Activated T-helper 9 cell treated with anti-CD3 and anti-CD28 coated beads, Interleukin-2, amount 50 U/mL, for 16 hours (primary cell): ENCODE data around the gene ITGA11.
"Not testable (repeated sequence)": the region's sequence is repeated elsewhere in the genome, so short reads cannot be mapped to it uniquely, and the experiment has no call there.

Experiments used
- DNase-seq: peaks from one replicate; pipeline ENCODE4 v3.0.0-alpha.2; 2020; ENCODE audit warnings: low read depth

Gene ITGA11

DNA sequence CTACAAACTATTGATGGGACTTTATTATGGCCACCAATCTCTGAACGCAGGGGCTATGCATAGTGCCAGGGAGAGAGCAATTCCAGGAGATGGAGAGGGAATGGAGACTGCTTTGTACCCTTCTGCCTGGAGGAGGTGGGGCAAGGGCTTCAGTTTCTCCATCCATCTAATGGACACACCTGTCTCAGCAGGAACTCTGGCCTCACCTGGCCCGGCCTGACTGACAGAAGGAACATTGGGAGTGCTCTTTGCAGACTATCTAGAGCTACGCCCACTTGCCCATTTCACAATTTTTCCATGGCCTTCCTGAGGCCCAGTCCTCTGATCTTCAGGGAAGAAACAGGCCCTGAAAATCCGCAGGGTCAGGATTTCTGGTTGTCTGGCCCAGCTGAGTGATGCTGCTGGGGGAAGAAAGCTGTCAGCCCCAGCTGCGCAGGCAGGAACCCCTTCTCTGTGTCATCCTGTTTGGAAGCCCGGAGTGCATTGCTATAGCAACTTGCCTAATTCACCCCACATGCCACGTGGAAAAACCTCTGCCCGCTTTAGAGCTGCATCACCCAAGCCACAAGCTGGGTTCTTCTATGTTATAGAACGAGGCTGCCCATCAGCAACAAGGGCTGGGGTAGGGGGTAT lies 6.4 kb downstream of the ITGA11 start:
- no peak for DNase-seq

DNA sequence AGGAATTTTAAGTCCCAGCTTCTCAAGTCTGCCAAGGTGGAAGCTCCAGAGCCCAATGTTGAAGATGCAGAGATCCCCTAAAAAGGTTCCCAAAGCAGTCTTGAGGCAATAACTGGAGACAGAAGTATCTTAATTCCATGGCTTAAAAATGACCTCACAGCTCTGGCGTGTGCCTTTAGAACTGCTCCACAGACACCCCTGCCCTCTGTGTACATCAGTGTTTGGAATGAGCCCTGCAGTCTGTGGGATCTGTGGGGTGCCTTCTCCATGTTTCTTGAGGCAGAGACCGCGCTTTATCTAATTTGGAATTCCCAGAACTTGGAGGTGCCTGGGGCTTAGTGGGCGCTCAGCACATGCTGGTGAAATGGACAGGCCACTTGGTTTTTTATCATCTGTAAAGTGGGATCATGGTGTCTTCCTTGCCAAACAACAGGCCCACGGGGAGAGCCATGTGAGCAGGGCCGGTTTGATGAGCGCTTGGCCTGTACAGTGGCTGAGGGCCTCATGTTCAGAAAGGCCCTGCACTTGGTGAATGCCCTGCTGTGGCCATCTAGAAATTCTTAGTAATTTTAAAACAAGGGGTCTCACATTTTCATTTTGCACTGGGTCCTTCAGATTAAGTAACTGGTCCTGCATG lies 7.1 kb downstream of the ITGA11 start:
- no peak for DNase-seq

DNA sequence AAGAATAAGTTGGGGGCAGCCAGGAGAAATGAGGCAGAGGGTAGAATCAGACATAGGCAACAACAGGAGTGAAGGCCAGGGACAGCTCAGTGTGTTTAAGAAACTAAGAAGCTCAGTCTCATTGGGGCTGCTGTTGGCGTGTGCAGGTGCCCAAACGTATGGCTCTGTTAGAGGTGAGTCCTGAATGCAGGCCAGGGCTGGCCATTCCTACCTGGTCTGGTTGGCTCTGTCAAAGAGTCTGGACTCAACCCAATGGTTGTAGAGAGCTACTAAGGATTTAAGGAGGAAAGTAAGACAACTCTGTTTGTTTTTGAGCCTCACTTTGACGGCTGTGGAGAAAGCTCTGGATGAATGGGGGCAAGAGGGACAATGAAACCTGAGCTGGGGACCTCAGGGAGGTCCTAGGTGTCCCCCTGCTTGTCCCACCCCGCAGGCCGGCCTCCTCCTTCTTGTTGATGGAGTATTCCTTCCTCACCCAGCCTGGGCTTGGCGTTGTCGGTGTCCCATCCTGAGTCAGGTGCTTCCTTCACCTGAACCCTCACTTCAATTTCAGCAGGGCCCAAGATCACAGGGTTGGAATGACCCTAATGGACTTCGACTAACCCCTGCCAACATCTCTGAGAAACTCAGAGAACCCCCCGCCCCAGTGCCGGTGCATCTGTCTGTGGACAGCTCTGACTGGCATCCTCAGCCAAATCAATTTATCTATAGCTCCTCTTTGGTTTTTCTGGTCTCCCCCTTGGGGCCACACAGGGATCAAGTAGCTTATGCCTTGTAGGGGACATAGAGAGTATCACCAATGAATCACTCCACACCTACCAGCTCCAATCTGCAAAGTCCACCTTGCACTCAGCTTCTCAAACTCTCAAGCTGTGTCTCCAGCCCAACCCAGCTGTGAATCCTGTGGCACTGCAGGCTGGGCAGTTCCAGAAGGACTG lies 8.3 kb downstream of the ITGA11 start:
- no peak for DNase-seq

DNA sequence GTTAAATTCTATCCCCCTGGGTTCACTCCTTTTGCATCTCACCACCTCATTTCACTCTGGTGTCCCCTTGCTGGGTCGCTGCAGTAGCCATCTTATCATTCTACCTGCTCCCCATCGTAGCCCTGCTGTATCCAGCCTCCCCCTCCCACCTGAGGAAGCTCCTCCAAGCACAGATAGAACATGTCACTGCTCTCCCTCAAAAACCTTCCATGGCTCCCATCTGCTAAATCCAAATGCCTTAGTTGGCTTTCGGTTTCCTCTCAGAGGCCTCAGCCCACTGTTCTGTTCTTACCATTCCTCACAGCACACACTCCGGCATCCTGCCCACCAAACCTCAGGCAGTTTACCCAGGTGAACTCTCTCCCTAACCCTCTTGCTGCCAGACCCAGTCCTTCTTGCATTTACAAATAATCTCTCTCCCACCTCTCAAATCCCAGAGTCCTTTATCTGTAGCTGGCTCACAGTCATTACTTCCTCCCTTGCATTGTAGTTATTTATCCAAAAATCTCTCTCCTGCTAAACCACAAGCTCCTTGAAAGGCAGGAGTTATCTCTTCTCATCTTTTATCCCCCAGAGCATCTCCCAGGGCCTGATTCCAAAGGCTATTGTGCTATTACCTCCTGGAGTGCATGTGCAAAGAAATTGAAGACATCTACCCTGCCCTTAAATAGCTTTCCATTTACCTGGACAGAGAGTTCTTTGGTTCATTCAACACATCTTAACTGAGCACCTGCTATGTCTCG lies 9.4 kb downstream of the ITGA11 start:
- DNase-seq = not testable (repeated sequence)

DNA sequence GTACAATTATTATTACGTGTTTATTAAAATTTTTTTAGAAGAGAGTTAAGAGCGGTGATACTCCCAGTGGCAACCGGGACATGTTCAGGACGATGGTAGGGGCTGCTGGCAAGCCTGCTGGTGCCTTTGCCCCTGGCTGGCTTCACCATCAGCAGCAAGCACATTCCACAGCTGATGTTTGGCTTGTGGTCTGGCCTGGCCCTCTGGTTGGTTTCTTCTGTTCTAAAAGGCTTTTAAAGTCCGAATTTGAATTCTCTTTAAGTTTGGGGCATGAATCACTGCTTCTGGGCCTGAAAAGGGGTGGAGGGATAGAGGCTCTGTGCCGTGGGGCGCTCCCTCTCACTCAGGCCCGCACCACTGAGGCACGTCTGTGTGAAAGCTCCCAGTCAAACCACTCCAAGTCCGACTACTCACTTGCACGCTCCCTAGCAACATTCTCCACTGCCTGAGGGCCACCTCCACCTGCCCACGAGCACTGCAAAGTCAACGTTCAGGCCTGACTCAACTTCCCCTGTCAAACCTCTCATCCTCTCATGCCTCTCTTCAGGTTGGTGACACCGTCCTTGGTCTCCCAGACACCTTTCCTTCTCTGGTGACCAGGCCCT lies 10.1 kb downstream of the ITGA11 start:
- no peak for DNase-seq

DNA sequence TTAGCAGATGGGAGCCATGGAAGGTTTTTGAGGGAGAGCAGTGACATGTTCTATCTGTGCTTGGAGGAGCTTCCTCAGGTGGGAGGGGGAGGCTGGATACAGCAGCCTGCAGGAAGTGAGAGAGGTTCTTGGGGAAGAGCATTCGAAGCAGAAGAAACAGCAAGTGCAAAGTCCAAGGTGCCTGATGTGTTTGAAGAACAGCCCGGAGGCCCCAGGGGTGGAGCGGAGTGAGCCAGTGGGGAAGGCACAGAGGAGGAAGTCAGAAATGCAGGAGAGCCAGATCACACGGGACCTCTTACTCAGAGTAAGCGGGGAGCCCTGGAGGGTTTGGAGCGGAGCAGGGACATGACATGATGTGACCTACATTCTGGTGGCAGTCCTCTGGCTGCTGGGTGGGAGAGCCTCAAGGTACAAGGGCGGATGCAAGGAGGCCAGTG lies 10.8 kb downstream of the ITGA11 start:
- DNase-seq = no peak

DNA sequence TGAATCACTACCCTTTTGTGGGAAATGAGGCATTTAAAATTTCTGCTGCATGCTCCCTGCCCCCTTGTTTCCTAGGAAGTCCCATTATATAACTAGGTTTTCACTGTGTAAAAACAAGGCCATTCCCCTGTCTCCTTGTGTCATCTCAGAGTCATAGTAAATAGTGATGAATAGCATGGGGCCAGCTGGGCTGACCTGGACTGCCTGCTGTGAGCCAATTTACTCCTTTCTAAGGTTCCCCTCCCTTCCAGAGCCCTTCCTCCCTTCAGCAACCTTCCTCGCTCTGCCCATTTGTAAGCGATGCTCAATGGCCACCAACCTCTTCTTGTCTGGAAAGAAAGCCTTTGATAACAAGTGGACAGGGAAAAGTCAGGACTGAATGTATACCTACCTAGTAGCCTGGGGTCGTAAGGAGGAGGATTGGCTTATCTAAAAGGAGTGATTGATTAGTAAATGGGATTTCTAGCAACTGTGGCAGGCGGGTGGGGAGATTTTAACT lies 11.7 kb downstream of the ITGA11 start:
- no peak for DNase-seq

DNA sequence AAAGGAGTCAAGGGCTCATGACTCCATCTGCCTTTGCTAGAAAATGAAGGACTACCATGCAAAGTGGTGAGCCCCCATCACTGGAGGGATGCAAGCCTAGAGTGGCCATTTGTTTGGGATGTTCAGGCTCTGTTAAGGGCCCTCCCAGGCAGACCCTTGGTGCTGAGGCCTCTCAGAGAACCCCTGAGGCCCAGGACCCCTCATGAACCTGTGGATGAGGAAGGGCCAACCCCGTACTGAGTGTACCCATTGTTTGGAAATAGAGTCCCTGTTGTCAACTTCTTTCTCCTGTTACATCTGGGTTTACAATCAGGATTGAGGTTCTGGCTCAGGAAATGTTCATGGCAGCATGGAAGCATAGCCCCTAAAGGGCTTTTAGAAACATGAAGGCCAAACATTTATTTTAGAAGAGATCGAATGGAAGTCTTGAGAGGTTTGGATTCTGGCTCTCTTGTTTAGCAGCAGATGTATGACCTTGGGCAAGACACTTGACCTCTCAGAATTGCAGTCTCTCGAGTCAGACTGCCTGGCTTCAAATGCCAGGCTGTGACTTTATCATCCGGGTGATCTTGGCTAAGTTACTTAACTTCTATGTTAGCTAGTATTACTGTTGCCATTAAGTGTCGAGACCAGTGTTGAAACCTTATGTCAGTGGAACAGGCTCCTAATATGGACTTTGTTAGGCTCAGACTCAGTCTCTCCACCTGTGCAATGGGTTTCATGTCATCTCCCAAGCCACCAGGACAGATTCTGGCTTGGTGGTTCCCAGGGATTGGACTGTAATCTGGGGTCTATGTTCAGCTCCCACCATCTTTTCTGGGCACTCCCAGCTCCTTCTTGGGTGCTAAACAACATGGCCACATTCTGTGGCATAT lies 12.4 kb downstream of the ITGA11 start:
- no peak for DNase-seq

DNA sequence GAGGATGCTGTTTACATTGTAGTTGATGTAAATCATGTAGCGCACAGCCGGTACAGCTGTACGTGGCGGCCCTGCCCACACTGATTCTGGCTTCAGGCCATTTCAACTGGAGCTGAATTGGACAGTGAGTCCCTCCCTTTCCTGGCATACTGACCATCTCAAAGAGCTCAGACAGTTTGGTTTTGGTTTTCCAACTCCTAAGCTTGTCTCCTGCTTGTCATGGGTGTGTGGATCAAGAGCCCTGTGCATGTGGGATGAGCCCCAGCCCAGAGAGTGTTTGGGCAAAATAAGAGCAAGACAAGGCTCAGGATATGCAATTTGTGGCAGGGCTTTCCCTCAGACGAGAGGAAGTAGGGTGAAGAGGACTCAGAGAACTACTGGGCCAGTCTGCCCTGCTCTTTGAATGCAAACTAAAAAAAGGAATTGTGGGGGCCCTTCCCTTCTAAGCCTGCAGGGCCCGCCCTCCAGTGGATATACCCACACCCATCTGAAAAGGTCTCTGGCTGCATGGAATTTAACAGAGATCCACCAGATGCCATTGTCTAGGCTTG lies 13.3 kb downstream of the ITGA11 start:
- no peak for DNase-seq

DNA sequence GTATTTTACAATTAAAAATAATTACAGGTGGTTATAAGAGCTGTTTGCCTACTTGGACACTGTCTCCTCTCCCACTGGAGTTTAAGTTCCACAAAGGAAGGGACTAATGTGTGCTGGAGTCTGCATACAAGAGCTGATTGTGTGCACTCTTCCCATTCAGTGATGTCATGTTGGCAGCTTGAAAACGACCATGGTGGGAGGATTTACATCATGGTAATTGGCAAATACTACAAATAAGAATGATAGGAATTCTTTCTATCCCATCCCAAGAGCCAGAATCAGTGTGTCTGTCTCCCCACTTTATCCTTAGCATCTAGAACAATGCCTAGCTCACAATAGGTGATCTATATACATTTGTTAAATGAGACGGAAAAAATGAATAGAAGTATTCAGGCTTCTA lies 14.1 kb downstream of the ITGA11 start:
- no peak for DNase-seq

DNA sequence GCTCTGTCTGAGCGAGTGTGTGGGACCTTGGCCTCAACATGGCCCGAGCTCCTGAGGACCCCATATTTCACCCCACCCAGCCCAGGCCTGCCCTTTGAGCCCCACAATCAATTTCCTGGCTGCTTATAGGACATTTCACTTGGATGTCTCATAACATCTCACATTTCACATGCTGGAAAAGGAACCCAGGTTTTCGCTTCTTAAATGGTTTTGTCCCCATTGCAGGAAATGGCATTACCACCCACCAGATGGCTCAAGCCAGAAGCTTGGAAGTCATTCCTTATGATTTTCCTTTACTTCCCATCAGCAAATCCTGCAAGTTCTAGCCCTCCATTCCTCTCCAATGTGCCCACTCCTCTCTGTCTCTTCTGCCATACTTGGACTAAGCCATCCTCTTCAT lies 14.9 kb downstream of the ITGA11 start:
- DNase-seq = no peak

DNA sequence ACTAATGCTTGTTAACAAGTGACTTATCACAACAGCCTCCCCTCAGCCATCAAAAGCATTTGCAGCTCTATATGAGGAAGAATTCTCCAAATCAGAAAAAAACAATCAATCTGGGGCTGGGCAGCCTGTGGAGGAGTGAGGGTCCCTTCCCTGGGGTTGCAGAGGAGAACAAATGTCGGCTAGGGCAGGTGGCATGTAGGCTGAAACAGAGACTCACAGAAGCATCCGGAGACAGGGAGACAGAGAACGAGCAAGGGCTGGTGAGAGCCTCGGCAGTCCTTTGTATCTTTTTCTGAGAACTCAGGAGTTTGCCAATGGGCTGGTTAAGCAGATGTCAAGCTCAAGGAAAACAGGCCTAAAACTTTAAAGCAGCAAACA lies 15.8 kb downstream of the ITGA11 start:
- DNase-seq = no peak

DNA sequence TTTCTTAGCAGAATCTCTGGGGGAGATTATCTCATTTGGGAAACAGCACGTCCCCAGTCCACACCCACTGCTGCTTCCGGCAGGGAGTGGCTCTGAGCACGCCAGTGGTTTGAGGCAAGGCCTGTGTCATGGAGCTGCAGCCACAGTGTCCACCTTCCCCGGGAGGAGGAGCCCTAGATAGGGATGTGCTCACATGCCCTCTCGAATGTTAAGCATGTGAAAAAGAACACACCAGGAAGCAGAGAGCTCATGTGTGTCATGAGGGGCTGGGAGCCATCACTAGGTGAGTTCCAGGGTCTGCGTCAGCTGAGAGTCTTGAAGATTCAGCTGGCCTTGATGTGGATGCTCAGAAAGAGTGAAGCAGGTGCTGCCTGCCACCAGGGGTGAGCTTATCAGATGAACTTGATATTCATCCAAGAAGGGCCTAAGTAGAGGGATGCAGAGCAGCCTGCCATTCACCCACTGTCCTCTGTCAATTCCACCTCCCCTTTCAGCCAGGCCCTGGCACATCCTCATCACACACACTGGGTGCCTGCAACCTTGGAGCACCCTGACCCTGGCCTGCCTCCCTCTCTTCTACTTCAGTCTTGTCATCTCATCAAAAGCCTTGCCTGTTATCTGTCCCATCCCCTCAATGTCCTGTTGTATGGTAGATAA lies 16.3 kb downstream of the ITGA11 start:
- no peak for DNase-seq

DNA sequence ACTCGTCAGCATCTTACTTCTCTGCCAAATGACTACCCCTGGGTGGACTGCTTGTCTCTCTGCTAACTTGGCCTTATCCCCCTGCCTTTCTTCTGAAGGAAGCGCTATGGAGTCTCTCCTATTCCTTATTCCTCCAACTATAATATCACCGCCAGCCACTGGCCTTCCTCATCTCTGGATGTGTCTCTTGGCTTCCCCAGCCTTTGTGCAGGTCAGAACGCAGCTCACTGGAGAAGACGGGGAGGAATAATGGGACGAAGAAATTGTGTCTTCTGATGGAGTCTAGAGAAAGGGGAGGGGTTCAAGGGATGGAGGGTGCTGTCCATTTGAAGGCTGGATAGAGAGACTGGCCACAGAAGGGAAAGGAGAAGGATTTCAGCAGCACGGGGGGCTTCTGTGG lies 16.9 kb downstream of the ITGA11 start:
- DNase-seq = no peak

DNA sequence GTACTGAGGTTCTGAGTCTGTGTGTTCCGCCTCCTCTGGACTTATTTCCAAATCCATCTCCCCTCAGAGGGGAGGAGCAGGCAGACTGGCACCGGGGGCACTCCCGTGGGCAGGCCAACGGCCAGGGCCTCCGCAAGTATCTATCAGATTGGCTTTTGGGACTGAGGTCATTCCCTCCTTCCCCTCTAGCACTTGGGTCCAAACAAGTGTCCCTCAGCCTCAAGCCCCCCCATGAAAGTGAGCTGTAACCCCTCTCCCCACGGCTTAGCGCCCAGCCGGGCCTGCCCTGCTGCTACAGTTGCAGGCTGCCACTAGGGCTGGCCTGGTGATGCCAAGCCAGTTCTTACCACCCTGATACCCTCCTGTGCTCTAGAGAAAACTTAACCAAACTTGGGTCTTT lies 17.4 kb downstream of the ITGA11 start:
- no peak for DNase-seq

DNA sequence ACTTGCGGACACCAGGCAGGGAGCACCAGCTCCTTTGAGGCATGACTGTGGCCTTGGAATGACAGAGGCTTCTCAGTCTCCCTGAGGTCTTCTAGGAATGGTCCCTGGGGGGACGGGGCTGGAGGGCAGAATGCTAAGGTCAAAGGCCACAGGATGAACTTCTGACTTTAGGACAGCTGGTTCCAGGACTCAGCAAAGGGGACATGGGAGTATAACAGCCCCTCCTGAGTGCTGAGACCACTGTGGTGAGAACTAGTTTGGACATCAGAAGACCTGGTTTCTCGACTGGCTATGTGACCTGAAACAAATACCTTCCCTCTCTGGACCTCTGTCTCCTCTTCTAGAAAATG lies 17.8 kb downstream of the ITGA11 start:
- DNase-seq = no peak

DNA sequence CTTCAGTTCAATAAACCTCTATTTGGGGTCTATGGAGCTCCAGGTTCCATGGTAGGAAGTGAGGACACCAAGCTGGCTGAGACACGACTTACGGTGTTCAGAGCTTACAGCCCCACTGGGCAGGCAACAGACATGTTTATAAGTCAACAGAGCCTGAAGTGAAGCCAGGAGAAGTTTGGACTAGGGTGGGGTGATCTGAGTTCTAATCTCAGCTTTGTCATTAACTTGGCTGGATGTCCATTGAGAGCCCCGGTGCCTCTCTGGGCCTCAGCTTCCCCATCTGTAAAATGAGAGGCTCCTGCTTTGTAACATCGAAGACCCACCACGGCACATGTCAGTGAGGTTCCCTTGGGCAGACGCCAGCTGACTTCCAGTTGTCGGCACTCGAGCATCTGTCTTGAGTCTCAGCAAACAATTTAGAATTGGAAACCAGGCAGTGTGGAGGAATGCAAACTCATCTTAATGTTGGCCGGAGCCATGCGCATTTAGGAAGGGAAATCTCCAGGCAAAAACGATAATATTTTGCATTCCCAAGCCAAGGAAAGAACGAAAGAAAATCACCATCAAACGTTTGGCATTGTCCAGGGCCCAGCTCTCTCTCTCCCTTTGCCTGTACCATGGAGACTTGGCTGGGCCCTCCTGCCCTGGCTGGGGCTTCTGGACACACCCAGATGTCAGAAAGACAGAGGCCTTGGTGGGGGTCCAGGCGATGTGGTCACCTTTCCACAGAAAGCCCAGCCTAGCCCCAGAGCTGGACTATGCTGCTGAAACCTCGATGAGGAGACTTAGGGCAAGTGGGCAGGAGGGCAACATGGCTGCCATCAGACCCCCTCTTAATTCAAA lies 18.4 kb downstream of the ITGA11 start:
- no peak for DNase-seq

DNA sequence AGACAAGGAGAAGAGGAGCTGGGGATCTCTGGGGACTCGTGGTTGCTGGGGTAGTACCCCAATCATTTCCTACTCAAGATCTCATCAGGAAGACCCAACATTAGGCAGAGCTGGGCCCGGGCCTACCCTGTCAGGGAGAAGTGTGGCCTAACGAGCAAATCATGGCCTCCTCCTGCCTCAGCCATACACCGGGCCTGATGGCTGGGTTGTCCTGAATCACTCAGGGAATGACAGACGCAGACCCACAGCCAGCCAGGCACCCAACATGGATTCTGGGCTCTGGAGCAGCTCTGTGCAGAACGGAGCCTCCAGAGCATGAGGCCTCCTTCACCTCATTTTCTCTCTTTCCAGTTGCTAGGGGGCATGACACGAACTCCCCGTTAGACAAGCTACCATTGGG lies 19.7 kb downstream of the ITGA11 start:
- no peak for DNase-seq

DNA sequence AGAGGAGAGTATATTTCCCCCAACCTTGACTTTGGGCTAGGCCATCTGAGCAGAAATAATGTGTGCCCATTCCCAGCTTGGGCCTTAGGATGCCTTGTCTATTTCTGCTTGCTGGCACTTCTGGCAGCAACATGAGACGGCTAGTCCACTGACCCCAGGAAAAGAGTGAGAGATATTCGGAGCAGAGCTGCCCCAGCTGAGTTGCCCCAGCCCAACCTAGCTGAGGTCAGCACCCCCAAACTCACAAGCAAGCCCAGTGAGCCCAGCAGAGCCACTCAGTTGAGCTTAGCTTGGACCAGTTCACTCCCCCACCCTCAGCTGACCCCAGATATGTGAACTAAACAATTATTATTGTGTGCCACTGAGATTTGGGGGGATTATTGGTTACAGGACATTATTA lies 20.2 kb downstream of the ITGA11 start:
- no peak for DNase-seq
